AG09319 (cell line): Measurements from ENCODE around the gene HOXB3.

ENCODE experiments used
- DNase-seq: peaks from one replicate; pipeline ENCODE4 v3.0.0-alpha.2; 2010; ENCODE audit warnings: low read depth; ENCODE audit errors: extremely low read depth
- CTCF ChIP-seq: IDR thresholded peaks from 2 replicates; pipeline ENCODE4 v1.5.1; 2011; ENCODE audit warnings: low read depth, mild to moderate bottlenecking, inconsistent platforms, low read length, moderate library complexity

The HOXB3 gene

DNA sequence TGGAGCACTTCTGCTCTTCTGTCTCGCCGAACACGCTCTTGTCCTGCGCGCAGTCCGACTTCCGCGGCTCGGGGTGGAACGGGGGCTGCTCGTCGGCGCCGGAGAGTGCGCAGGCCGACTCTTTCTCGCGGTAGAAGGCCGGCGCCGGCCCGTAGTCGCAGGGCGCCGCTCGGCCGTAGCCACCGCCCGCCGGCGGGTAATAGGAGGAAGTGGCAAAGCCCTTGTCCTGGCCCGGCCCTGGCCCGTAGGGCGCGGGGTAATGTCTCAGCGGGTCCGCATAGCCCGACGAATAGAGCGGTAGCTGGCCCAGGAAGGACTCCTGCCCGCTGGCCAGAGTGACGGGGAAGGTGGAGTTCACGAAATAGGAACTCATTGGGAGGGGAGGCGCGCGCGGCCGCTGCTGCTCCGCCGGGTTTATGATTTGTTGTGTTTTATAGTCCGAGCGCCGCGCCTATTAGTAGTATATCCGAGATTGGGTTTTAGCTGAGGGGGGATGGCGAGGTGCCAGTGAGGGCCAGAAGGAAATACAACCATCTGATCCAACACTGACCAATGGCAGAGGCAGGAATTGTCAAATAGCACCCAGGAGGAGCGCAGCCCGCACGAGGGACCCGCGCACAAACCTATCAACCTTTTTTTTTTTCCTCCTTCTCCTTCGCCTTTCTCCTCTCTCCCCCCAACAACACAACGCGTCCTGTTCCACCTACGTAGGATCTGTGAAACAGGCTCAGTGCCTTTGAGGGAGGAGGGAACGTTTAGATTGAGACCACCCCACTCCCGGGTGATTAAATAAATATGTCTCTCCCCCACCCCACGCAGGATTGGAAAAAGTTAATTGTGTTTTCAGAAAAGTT is 8.0 kb upstream of the HOXB3 start:
- DNase-seq, result no peak
- no peak for TF ChIP-seq CTCF

- TF ChIP-seq CTCF, result no peak
- DNase-seq, result no peak
These were observed 7.4 kb upstream of the HOXB3 start for GRCh38 chr17:48597528-48597777.

DNA sequence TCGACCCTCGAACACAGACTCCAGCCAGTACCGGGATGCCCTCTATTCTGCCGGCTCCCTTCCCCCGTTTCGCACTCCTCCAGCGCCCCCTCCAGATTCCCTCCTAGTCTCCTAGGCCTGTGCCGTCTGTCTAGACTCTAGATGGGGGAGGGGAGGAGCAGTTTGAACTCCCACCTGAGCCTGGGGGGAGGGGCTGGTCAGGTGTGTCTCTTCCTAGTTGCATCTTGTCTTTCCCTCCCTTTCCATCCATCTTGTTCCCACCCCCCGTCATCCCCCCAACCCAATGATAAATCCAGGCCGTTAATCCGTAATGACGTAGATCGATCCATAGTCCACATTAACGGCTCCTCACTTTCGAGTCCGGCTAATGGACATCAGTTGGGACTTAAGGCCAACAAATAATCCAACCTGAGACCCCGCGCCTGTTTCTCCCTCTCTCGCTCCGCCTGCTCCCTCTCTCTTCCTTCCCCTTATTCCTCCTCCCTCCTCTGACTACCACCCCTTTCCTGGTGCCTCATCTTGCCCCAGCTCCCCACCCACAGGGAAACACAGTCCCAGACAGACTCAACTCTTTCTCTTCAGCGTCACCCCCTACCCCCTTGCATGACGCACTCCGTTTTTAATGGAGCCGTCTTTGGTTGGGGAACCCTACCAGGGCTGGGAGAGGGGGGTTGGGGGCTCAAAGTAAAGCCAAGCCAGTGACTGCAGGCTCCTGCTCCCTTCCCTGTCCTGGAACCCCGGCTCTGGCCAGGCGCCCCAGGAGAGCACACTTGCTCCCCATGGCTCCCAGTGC is 6.9 kb upstream of the HOXB3 start:
- no peak for DNase-seq
- no peak for TF ChIP-seq CTCF

DNA sequence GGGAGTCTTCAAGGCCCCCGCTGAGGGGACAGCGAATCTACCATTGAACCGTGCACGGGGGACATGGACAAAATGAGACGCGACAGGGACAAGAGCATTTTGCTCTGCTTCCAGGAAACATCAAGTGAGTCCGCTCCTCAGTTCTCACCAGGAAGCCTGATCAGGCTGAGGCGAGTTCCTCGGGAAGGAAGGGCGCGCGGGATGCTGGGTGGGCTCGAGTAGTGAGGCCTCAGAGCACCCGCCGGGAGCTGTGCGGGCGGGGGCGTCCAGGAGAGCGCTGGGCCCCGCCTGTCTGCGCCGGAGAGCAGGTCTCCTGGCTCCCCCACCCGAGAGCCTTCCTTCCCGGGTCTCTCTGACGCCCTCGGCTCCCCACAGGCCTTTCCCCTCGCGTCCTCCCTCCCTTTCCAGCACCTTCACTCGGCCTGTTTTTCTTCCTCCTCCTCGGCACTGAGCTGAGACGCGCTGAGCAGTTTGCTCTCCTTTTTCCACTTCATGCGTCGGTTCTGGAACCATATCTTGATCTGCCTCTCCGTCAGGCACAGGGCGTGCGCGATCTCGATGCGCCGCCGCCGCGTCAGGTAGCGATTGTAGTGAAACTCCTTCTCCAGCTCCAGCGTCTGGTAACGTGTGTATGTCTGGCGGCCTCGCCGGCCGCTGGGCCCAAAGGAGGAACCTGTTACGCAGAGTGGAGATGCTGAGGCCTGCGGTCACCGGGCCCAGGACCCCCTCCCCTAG is 6.1 kb upstream of the HOXB3 start:
- no peak for TF ChIP-seq CTCF
- DNase-seq, result no peak

GRCh38 chr17:48595278-48595999 is 5.4 kb upstream of the HOXB3 start:
- no peak for DNase-seq
- no peak for TF ChIP-seq CTCF

GRCh38 chr17:48594538-48595277 is 4.7 kb upstream of the HOXB3 start:
- no peak for TF ChIP-seq CTCF
- no peak for DNase-seq
